OCI-LY1 (cell line): Measurements from ENCODE around the gene ERG.

Experiments
- H2AFZ ChIP-seq: fragments of 200-600 bp; sonication (generic), shearing (Covaris generic); 2 replicates; pipeline ENCODE4 v1.6.0; 2014; ENCODE audit warnings: antibody characterized with exemption, mild to moderate bottlenecking, low read length
- H3F3A ChIP-seq: fragments of 200-600 bp; sonication (generic), shearing (Covaris generic); 2 replicates; pipeline ENCODE4 v1.6.0; 2014; ENCODE audit warnings: mild to moderate bottlenecking, antibody characterized with exemption, low read length, moderate library complexity; ENCODE audit not compliant: insufficient read depth
- H3K27ac ChIP-seq: fragments of 200-600 bp; sonication (generic); 2 replicates; pipeline ENCODE4 v1.5.1; 2014; ENCODE audit warnings: low read length, mixed run types, mild to moderate bottlenecking, low read depth; ENCODE audit not compliant: poor library complexity, severe bottlenecking
- H3K27me3 ChIP-seq: fragments of 200-600 bp; sonication (generic); 2 replicates; pipeline ENCODE4 v1.6.0; 2014; ENCODE audit warnings: antibody characterized with exemption, mild to moderate bottlenecking, low read length, moderate library complexity; ENCODE audit not compliant: insufficient read depth
- H3K36me3 ChIP-seq: fragments of 200-600 bp; sonication (generic); 2 replicates; pipeline ENCODE4 v1.6.1; 2014; ENCODE audit warnings: mild to moderate bottlenecking, antibody characterized with exemption, low read length, moderate library complexity, mixed read lengths; ENCODE audit not compliant: insufficient read depth
- H3K4me1 ChIP-seq: fragments of 200-600 bp; sonication (generic); 2 replicates; pipeline ENCODE4 v1.5.1; 2014; ENCODE audit warnings: mild to moderate bottlenecking, low read length, moderate library complexity; ENCODE audit not compliant: insufficient read depth, severe bottlenecking
- H3K4me2 ChIP-seq: fragments of 200-600 bp; sonication (generic), shearing (Covaris generic); 2 replicates; pipeline ENCODE4 v1.6.1; 2014; ENCODE audit warnings: low read length
- H3K4me3 ChIP-seq: fragments of 200-600 bp; sonication (generic); 2 replicates; pipeline ENCODE4 v1.5.1; 2014; ENCODE audit warnings: low read length, low read depth, mild to moderate bottlenecking, mixed read lengths; ENCODE audit not compliant: poor library complexity, severe bottlenecking
- H3K79me2 ChIP-seq: fragments of 200-600 bp; shearing (Covaris generic); 2 replicates; pipeline ENCODE4 v1.6.1; 2016; ENCODE audit warnings: mixed run types, low read length, mixed read lengths; ENCODE audit not compliant: insufficient read depth
- H3K9ac ChIP-seq: fragments of 200-600 bp; sonication (generic), shearing (Covaris generic); 2 replicates; pipeline ENCODE4 v1.6.1; 2014; ENCODE audit warnings: mild to moderate bottlenecking, low read length, mixed read lengths
- H3K9me2 ChIP-seq: fragments of 200-600 bp; sonication (generic), shearing (Covaris generic); 2 replicates; pipeline ENCODE4 v1.6.1; 2014; ENCODE audit warnings: low read depth, mild to moderate bottlenecking, low read length, mixed read lengths
- H3K9me3 ChIP-seq: fragments of 200-600 bp; shearing (Covaris generic); 2 replicates; pipeline ENCODE4 v1.6.1; 2014; ENCODE audit warnings: low read length, mixed read lengths
- H4K20me1 ChIP-seq: fragments of 200-600 bp; sonication (generic), shearing (Covaris generic); 2 replicates; pipeline ENCODE4 v1.6.0; 2016; ENCODE audit warnings: mild to moderate bottlenecking, low read length; ENCODE audit not compliant: insufficient read depth
- EZH2 ChIP-seq: fragments of 200-600 bp; sonication (generic), shearing (Covaris generic); IDR thresholded peaks from 2 replicates; pipeline ENCODE4 v1.8.0; 2017; ENCODE audit warnings: borderline replicate concordance, mixed run types, mild to moderate bottlenecking, antibody characterized with exemption, low read length, moderate library complexity, mixed read lengths
- TF ChIP-seq, protein P1 (sequence below): fragments of 200-600 bp; sonication (generic), shearing (Covaris generic); IDR thresholded peaks from 2 replicates; pipeline ENCODE4 v1.5.1; 2017; ENCODE audit warnings: mild to moderate bottlenecking, antibody characterized with exemption, low read length, moderate library complexity, mixed read lengths

Gene ERG

DNA sequence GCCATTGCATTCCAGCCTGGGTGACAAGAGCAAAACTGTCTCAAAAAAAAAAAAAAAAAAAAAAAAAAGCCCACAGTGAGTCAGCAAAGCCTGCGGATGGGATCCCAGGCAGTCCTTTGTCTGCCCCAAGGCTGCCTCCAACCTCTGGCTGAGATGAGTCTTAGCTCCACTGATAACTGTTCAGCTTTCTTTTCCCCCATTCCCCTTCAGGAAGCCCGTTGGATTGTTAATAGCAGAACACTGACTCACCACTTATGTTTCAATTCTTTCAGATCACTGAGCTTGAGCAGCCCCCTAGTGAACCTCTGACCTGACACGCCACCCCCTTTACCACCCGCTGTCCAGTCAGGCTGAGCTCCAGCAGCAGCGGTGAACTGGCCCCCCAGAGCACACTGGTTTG, 57.5 kb downstream of the ERG start:
- H3K4me3 ChIP-seq, result no peak overlapping the region
- no peak overlapping the region for H3K27ac ChIP-seq
- no peak overlapping the region for H3K9ac ChIP-seq
- no peaks in the 10 kb centered on the region for H3F3A ChIP-seq
- no peaks in the 10 kb centered on the region for H3K36me3 ChIP-seq
- H3K27me3 ChIP-seq, result no peaks in the 10 kb centered on the region
- H3K9me3 ChIP-seq, result no peaks in the 10 kb centered on the region
- H2AFZ ChIP-seq, result no peak overlapping the region
- H3K79me2 ChIP-seq, result no peaks in the 10 kb centered on the region
- H3K4me2 ChIP-seq, result no peak overlapping the region
- no peaks in the 10 kb centered on the region for H4K20me1 ChIP-seq
- H3K4me1 ChIP-seq, result no peaks in the 10 kb centered on the region
- TF ChIP-seq, protein P1, sequence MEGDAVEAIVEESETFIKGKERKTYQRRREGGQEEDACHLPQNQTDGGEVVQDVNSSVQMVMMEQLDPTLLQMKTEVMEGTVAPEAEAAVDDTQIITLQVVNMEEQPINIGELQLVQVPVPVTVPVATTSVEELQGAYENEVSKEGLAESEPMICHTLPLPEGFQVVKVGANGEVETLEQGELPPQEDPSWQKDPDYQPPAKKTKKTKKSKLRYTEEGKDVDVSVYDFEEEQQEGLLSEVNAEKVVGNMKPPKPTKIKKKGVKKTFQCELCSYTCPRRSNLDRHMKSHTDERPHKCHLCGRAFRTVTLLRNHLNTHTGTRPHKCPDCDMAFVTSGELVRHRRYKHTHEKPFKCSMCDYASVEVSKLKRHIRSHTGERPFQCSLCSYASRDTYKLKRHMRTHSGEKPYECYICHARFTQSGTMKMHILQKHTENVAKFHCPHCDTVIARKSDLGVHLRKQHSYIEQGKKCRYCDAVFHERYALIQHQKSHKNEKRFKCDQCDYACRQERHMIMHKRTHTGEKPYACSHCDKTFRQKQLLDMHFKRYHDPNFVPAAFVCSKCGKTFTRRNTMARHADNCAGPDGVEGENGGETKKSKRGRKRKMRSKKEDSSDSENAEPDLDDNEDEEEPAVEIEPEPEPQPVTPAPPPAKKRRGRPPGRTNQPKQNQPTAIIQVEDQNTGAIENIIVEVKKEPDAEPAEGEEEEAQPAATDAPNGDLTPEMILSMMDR, result no peak
- no peak for TF ChIP-seq EZH2
- no peaks in the 10 kb centered on the region for H3K9me2 ChIP-seq

- no peaks in the 10 kb centered on the region for H3K79me2 ChIP-seq
- no peak overlapping the region for H3K27ac ChIP-seq
These were observed 58.3 kb downstream of the ERG start for GRCh38 chr21:38439957-38440356.

GRCh38 chr21:38439426-38439825, 58.9 kb downstream of the ERG start:
- no peaks in the 10 kb centered on the region for H3K4me1 ChIP-seq
- H3K27ac ChIP-seq, result no peak overlapping the region
- H3K9me3 ChIP-seq, result no peaks in the 10 kb centered on the region
- no peak overlapping the region for H3K4me2 ChIP-seq
- H3K27me3 ChIP-seq, result no peaks in the 10 kb centered on the region
- H4K20me1 ChIP-seq, result no peaks in the 10 kb centered on the region
- no peak overlapping the region for H3K4me3 ChIP-seq
- H3K36me3 ChIP-seq, result no peaks in the 10 kb centered on the region
- H3K79me2 ChIP-seq, result no peaks in the 10 kb centered on the region
- no peak overlapping the region for H3K9ac ChIP-seq
- H3F3A ChIP-seq, result no peaks in the 10 kb centered on the region
- H2AFZ ChIP-seq, result no peak overlapping the region
- TF ChIP-seq EZH2, result no peak
- TF ChIP-seq, protein P1, result no peak
- H3K9me2 ChIP-seq, result no peaks in the 10 kb centered on the region

More at GRCh38 chr21:38439957-38440356, 58.3 kb downstream of the ERG start:
- Histone ChIP-seq H3K9me2 (no peaks in the 10 kb centered on the region), H2AFZ (no peak overlapping the region), H3F3A (no peaks in the 10 kb centered on the region), H4K20me1 (no peaks in the 10 kb centered on the region), H3K9me3 (no peaks in the 10 kb centered on the region), H3K9ac (no peak overlapping the region), H3K27me3 (no peaks in the 10 kb centered on the region), H3K4me3 (no peak overlapping the region), H3K36me3 (no peaks in the 10 kb centered on the region), H3K4me1 (no peaks in the 10 kb centered on the region), H3K4me2 (no peak overlapping the region)
- TF ChIP-seq, protein P1, result no peak
